Islet precursor cell (in vitro differentiated cells): Measurements from ENCODE around the gene JAML.

Experiments
- DNase-seq: peaks from one replicate; pipeline ENCODE4 v3.0.0-alpha.2; 2018

JAML gene

DNA sequence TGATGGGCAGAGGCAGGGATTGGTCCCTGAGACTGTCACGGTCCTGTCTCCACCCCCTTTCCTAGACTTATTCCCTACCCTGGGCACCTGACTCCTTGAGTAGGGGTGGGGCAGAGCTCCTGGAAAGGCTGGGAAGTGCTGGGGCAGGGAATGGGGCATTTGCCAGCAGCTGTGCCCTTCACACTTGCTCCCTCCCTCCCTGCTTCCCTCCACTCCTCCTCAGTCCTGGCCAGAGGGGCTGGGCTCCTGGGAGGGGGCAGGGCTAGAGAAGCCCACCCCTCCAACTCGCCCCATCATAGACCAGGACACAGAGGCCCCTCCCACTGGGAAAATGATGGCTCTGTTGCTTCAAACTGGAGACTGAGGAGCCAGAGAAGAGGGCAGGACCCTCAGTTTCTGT lies 59.9 kb downstream of the JAML start:
- no peak for DNase-seq

GRCh38 chr11:118163494-118163893 lies 61.3 kb downstream of the JAML start:
- no peak for DNase-seq

GRCh38 chr11:118162846-118163245 lies 62.0 kb downstream of the JAML start:
- no peak for DNase-seq

DNA sequence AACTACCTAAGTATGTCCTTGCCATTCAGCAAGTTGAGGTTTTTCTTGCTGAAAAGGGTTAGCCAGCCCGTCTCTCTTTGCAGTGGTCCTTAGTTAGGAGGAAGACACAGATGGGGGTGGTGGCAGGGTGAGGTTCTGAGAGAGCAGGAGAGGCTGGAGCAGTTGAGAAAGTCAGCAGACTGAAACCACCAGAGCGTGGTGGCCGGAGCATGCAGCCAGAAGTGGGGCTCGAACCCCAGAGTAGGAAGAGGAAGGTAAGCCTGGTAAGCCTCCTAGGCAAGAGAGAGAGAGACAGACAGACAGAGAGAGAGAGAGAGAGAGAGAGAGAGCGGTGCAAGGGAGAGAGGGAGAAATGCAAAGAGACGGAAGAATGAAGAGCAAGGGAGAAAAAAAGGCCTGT lies 63.0 kb downstream of the JAML start:
- DNase-seq, result no peak

GRCh38 chr11:118157186-118157895 lies 67.5 kb downstream of the JAML start:
- no peak for DNase-seq

DNA sequence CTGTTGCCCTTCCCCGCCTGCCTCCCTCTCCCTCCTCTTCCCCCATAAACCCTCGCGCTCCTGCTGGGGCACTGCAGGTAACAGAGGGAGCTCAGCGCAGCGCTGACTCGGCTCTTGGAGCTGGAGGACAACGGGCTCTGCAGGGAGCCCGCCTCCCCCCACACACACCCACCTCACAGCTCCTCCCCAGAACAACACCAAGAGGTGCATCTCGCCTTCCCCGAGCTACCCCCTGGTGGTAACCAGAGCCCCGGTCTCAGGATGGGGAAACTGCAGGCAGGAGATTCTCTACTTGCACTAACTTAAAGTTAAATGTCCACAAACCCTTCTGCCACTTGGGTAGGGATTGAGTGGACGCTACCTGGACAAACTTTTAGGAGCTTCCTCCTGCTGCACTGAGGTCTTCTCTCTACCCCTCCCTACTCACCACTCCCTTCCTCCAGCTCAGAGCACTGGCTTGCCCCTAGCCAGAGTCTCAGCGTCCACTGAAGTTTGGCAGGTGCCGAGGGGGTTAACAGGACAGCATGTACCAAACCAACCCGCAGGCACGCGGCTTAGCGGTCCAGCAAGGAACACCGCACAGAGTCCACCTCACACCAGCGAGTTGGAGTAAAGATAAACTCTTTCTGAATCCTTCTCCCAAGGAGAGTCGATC lies 68.2 kb downstream of the JAML start:
- DNase-seq, result peak; percentile 68

GRCh38 chr11:118155776-118156530 lies 68.9 kb downstream of the JAML start:
- DNase-seq, result no peak

DNA sequence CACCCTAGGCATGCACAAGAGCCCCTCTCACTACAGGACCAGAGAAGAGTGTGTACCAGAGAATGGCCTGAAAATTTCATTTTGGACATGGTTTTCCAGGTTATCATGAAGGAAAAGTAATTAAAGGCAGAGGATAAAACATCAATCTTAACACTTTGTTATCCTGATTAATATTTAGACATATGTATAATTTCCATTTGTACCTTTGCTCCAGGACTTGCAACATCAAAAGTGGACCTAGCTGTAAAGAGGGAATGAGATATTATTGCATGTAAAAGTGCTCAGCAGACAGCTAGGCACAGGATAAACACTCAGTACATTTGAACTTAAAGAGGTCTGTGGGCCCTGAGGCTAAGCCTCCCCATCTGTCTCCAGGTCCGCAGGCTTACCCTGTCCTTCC lies 70.2 kb downstream of the JAML start:
- DNase-seq, result no peak

GRCh38 chr11:118153976-118154375 lies 70.8 kb downstream of the JAML start:
- DNase-seq, result no peak

GRCh38 chr11:118153516-118153915 lies 71.3 kb downstream of the JAML start:
- no peak for DNase-seq

- DNase-seq, result peak; percentile 88
Observed at GRCh38 chr11:118152552-118153471, 72.0 kb downstream of the JAML start, which contains the start of gene SCN4B. Gene SCN4B (minus strand): TSS chr11:118152823. CDS start chr11:118152673, 150 bp downstream.

DNA sequence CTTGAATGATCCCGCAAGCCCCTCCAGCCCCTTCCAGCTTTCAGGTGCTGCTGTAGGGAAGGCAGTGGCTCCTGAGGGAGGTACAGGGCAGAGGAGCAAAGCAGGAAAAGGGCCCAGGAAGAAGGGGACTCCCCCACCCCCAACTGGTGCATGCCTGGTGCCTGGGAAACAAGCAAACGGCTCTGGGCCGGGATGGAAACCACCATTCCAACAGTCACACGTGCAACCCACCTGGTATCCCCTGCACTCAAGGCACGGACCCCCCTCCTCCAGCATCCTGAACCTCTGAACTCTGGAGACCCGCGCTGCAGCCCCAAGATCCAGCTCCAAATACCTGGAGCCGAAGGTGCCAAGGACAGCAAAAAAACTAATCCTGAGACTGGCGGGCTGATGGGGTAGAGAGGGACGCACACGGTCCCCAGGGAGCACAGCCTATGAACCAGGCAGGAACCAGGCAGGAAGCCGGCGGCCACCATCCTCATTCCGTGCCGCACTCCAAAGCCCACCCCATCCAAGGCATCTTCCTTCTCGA lies 72.7 kb downstream of the JAML start:
- DNase-seq, result no peak

DNA sequence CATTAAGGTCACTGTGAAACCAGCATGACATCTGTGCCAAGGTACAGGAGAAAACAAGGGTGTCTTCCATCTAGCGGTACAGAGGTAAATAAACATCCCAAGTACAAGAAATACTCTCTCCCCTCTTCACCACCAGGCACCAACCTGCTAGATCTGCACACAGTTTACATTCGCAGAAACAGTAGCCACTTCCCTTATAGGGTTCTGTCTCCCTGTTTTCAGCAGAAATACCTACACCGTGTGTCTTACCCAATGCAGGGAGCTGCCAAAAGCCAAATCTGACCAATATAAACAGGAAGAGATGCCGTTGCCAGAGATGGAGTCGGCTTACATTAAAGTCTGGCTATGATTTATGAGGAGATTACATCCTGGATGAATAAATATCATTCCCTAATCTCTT lies 73.4 kb downstream of the JAML start:
- DNase-seq, result no peak

GRCh38 chr11:118149493-118149892 lies 75.3 kb downstream of the JAML start:
- DNase-seq, result no peak

GRCh38 chr11:118148856-118149255 lies 76.0 kb downstream of the JAML start:
- no peak for DNase-seq

GRCh38 chr11:118148240-118148639 lies 76.6 kb downstream of the JAML start:
- no peak for DNase-seq

DNA sequence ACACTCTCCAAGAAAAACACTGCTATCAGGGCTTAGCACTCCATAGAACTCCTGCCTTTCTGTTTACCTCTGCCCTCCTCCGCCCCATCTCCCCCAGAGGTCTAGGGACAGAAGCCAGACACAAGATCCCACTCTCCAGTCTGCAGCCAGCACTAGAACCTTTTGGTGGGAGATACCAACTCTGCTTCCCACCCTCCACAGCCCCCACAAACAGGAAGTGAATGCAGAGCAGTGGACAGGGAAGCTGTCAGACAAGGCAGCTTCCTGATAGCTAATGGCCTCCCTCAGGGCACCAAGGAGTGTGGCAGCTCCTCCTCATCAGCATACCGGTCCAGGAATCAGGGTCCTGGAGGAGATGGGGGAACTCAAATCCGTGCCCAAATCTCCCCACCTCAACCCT lies 77.3 kb downstream of the JAML start:
- DNase-seq, result no peak

GRCh38 chr11:118146554-118146953 lies 78.3 kb downstream of the JAML start:
- no peak for DNase-seq

- DNase-seq, result peak; percentile 94
Observed at GRCh38 chr11:118145285-118146227, 79.3 kb downstream of the JAML start.

DNA sequence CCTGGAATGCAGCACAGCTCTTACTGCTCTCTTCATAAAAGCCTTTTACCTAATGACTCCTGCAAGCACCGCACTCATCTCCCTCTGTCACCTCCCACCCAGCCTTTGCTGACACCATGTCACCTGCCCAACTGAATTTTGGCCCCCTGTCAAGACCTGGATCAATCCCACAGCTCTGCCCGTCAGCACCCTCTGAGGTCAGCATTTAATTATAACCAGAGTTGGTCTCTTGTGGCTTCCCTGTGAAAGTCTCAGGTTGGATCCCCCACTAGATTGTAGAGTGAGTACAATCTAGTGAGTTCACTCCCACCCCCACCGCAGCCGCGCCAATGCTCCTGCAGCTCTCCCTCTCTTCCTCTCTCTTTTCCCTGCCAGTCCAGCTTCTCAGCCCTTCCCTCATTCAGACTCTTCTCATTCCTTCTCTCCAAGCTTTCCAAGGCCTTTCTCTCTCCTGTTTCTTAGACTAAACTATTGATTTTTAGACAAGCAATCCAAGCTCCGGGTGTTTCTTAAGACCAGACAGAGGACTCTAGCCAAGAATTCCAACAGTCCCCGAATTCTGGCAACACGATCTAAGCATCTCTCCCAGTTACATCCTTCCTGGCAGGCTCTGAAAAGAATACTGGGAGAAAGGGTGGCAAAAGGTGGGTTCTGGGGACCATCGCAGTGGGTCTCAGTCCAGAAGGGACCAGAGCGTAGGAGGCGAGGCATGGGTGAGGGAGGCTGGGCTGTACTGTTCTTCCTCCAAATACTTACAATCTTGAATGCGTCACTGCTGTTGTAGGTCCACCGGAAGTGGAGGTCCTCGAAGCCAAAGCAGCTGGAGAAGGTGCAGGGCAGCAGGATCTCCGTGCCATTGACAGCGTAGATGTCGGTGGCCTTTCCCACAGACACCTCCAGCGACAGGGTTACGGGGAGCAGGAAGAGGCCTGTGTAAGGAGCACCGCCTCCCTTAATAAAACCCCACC lies 80.2 kb downstream of the JAML start:
- no peak for DNase-seq
